Progenitor cell of endocrine pancreas (in vitro differentiated cells): ENCODE data around the gene GRM3. TPM values are rescaled to one million over a fixed set of nuclear protein-coding genes. Genes with fewer than 3 reads are reported as not detected.

Experiments used
- DNase-seq: peaks from one replicate; pipeline ENCODE4 v3.0.0; 2021; ENCODE audit warnings: low spot score; ENCODE audit not compliant: unreplicated experiment
- H3K27ac Mint-ChIP-seq: 2 replicates; pipeline ENCODE4 v1.8.0; 2021; ENCODE audit warnings: mild to moderate bottlenecking, moderate library complexity, mixed read lengths
- H3K27me3 Mint-ChIP-seq: 2 replicates; pipeline ENCODE4 v1.8.0; 2021; ENCODE audit warnings: mixed read lengths
- H3K36me3 Mint-ChIP-seq: 2 replicates; pipeline ENCODE4 v1.8.0; 2022; ENCODE audit warnings: mixed read lengths; ENCODE audit not compliant: insufficient read depth
- H3K4me1 Mint-ChIP-seq: 2 replicates; pipeline ENCODE4 v1.8.0; 2021; ENCODE audit warnings: low read depth, mixed read lengths
- H3K4me3 Mint-ChIP-seq: 2 replicates; pipeline ENCODE4 v1.8.0; 2021; ENCODE audit warnings: low read depth, mild to moderate bottlenecking, moderate library complexity, mixed read lengths
- H3K9me3 Mint-ChIP-seq: 2 replicates; pipeline ENCODE4 v1.8.0; 2021; ENCODE audit warnings: low read depth, mixed read lengths
- CTCF ChIP-seq: fragments of 200-600 bp; sonication (generic); IDR thresholded peaks from one replicate; pipeline ENCODE4 v1.5.0; 2021; ENCODE audit warnings: antibody characterized with exemption, mild to moderate bottlenecking; ENCODE audit not compliant: unreplicated experiment
- total RNA-seq: library from RNA; stranded (reverse); gene quantifications from 2 replicates; pipeline ENCODE4 v1.2.1, GENCODE V29; 2021

Gene GRM3
- total RNA-seq, 1 donor from 2014 or later: 1.4 TPM

DNA sequence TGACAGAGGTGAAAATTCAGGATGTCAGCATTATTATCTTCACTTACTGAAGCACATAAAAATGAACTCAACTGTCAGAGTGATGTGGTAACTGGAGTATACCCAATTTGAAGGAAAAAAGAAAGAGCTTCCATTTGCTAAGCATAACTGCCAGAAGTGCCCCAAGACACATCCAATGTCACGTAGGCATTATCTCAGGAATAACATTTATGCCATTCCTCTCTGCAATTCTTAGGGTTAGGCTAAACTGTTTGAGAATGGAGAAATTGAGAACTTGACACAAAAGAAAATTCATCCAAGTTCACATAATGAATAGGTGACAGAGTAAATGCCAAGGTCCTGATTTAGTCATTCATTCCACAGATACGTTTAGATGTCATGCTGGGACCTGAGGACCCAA, 148.6 kb downstream of the GRM3 start:
- peaks cover 8% of the 10 kb centered on the region for H3K9me3 Mint-ChIP-seq
- H3K27ac Mint-ChIP-seq: no peak overlapping the region
- no peak for DNase-seq
- H3K27me3 Mint-ChIP-seq: no peaks in the 10 kb centered on the region
- H3K4me3 Mint-ChIP-seq: no peak overlapping the region
- TF ChIP-seq CTCF: no peak
- H3K36me3 Mint-ChIP-seq: peaks cover 1% of the 10 kb centered on the region
- H3K4me1 Mint-ChIP-seq: no peaks in the 10 kb centered on the region

DNA sequence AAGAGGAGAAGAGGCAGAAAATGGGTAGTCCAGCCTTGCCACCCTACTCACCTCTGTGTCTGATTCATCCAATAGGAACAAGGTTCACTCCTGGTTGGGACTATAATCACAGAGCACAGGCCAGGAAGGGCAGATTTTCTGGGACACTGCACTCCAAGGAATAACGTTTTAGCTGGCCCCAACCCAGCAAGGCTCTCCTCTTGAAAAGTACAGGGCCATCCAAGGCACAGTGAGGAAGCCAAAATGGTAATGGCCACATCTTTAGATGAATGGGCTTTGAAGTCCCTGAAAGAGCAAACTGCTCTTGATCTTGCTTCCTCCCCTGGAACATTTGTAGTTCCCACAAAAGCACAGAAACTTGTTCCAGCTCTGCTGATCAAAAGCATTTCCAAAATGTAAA, 149.4 kb downstream of the GRM3 start:
- no peaks in the 10 kb centered on the region for H3K4me1 Mint-ChIP-seq
- H3K27me3 Mint-ChIP-seq: no peaks in the 10 kb centered on the region
- no peak overlapping the region for H3K27ac Mint-ChIP-seq
- no peak for TF ChIP-seq CTCF
- peaks cover 10% of the 10 kb centered on the region for H3K9me3 Mint-ChIP-seq
- peaks cover 4% of the 10 kb centered on the region for H3K36me3 Mint-ChIP-seq
- no peak for DNase-seq
- H3K4me3 Mint-ChIP-seq: no peak overlapping the region

DNA sequence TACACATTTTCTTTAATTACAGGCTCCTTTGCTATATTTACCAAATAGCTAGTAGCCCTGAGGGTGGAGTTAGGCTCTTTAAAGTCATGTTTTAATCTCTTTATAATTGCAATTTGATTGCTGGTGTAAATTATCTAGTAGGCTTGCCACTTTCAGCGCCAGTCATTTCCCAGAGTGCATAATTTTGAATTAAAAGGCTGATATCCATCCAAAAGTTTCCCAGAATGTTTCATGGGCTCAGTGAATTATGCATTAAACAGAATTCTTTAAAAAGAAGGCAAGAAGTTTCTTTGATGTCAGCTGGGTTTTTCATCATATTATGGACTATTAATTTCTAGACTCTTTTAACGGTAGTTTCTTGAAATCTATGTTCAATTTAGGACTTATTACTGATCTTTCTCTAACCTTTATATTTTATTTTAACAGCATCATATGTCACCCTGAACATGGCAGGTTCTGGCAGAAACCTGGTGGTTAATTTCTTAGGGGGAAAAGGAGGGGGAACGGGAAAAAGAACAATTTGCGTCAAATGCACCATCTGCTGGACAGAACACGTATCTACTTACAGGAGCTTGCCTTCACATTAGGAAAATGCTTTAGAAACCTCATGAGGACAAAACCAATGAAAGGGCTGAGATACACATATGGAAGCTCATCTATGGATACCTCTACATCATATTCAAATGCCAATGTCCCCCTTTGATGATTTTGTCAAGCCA, 171.1 kb downstream of the GRM3 start:
- no peak for DNase-seq
- peak; percentile 71 for TF ChIP-seq CTCF
- H3K4me3 Mint-ChIP-seq: no peak overlapping the region
- no peak overlapping the region for H3K27ac Mint-ChIP-seq
- H3K36me3 Mint-ChIP-seq: no peaks in the 10 kb centered on the region
- peaks cover 1% of the 10 kb centered on the region for H3K4me1 Mint-ChIP-seq
- no peaks in the 10 kb centered on the region for H3K9me3 Mint-ChIP-seq
- H3K27me3 Mint-ChIP-seq: peaks cover 9% of the 10 kb centered on the region

DNA sequence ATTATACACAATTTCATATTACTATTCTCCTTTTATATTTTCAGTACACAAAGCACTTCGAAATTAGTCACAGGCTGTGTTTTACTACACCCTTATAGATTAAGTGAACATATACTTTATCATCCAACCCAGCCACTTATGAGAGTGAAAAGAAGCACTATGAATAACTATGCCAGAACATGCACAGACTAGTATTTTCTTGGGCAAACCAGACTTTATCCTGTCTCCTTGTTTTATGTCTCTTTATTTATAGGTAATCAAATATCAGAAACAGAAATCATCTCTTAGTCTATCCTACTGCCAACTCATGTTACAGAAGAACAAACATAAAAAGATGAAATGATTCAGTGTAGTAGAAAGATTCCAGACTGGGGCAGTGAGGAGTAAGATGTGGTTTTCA, 171.8 kb downstream of the GRM3 start:
- H3K27me3 Mint-ChIP-seq: peaks cover 9% of the 10 kb centered on the region
- H3K4me3 Mint-ChIP-seq: no peak overlapping the region
- H3K27ac Mint-ChIP-seq: no peak overlapping the region
- no peak for DNase-seq
- H3K9me3 Mint-ChIP-seq: no peaks in the 10 kb centered on the region
- H3K4me1 Mint-ChIP-seq: peaks cover 1% of the 10 kb centered on the region
- TF ChIP-seq CTCF: no peak
- no peaks in the 10 kb centered on the region for H3K36me3 Mint-ChIP-seq

GRCh38 chr7:86818903-86819302, 175.2 kb downstream of the GRM3 start:
- Mint-ChIP-seq H3K9me3 (no peaks in the 10 kb centered on the region), H3K4me3 (no peak overlapping the region), H3K36me3 (no peaks in the 10 kb centered on the region), H3K27ac (no peak overlapping the region), H3K27me3 (peaks cover 8% of the 10 kb centered on the region), H3K4me1 (peaks cover 1% of the 10 kb centered on the region)
- TF ChIP-seq CTCF: no peak
- DNase-seq: no peak
